ENCODE measurements around the gene NOTCH2. TPM values are rescaled to one million over a fixed set of nuclear protein-coding genes. Genes with fewer than 3 reads are reported as not detected.

NOTCH2 gene
- polyA plus RNA-seq, 1 donor (not counting 4 experiments of a cell fraction or from before 2014, with no cell fraction given): 22.5 TPM

DNA sequence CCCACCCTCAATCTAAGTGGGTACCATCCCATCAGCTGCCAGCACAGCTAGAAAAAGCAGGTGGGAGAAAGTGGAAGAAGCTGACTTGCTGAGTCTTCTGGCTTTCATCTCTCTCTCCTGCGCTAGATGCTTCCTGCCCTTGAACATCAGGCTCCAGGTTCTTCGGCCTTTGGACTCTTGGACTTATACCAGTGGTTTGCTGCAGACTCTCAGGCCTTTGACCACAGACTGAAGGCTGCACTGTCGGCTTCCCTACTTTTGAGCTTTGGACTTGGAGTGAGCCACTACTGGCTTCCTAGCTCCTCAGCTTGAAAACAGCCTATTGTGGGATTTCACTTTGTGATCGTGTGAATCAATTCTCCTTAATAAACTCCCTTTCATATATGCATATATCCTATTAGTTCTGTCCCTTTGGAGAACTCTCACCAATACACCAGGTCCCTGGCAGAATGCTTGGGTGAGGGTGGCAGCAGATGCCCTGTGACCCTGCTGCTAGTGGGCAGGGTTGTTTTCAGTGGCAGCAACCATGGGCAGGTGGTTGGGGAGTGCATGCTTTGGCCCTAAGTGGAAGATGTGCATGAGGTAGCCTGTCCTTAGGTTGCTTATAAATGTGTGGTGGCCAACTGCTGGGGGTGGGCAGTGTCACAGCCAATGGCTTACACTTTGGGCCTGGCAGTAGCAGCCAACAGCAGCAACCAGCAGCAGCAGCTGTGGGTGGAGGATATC, 162.4 kb downstream of the NOTCH2 start:
- no peak overlapping the region for H3K27ac ChIP-seq (ENCODE audit: control insufficient read depth, insufficient read depth, low read length)
- H4K20me1 ChIP-seq (ENCODE audit: control insufficient read depth, extremely low read depth, insufficient read depth, low read length): no peaks in the 10 kb centered on the region
- no peaks in the 10 kb centered on the region for H3K4me1 ChIP-seq (ENCODE audit: control insufficient read depth, extremely low read depth, insufficient read depth, low read length)
- no peak for DNase-seq (ENCODE audit: low read depth, low spot score)
- H3K4me2 ChIP-seq (ENCODE audit: control insufficient read depth, extremely low read depth, insufficient read depth, low read depth, low read length): no peak overlapping the region
- dilution Hi-C loops (cut with MboI; ENCODE audit: extremely low pct_ligation_motif_present, low sequenced_read_pairs): no loop called here
- no peak for FAIRE-seq
- no peaks in the 10 kb centered on the region for H3K79me2 ChIP-seq (ENCODE audit: control insufficient read depth, insufficient read depth, low read length)
- H3K27me3 ChIP-seq (ENCODE audit: control insufficient read depth, extremely low read depth, insufficient read depth, low read length): peaks cover 4% of the 10 kb centered on the region
- no peak overlapping the region for H3K4me3 ChIP-seq (ENCODE audit: control insufficient read depth in 2 of 3, extremely low read depth in 1 of 3, insufficient read depth in 2 of 3, low read depth in 1 of 3, low read length in 3 of 3)
- TF ChIP-seq, protein P1, sequence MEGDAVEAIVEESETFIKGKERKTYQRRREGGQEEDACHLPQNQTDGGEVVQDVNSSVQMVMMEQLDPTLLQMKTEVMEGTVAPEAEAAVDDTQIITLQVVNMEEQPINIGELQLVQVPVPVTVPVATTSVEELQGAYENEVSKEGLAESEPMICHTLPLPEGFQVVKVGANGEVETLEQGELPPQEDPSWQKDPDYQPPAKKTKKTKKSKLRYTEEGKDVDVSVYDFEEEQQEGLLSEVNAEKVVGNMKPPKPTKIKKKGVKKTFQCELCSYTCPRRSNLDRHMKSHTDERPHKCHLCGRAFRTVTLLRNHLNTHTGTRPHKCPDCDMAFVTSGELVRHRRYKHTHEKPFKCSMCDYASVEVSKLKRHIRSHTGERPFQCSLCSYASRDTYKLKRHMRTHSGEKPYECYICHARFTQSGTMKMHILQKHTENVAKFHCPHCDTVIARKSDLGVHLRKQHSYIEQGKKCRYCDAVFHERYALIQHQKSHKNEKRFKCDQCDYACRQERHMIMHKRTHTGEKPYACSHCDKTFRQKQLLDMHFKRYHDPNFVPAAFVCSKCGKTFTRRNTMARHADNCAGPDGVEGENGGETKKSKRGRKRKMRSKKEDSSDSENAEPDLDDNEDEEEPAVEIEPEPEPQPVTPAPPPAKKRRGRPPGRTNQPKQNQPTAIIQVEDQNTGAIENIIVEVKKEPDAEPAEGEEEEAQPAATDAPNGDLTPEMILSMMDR (optimal IDR thresholded peaks at IDR 0.05 in 1 of 3, IDR thresholded peaks at IDR 0.05 in 1 of 3, conservative IDR thresholded peaks at IDR 0.05 in 1 of 3; ENCODE audit: extremely low read depth in 1 of 3, insufficient read depth in 2 of 3, low read length in 3 of 3): no peak
- no peak for TF ChIP-seq EZH2 (IDR thresholded peaks at IDR 0.05; ENCODE audit: low read length)
- H3K9me3 ChIP-seq (ENCODE audit: control insufficient read depth, low read depth, low read length): no peaks in the 10 kb centered on the region
- H3K9me1 ChIP-seq (ENCODE audit: control insufficient read depth, extremely low read depth, insufficient read depth, low read length): no peaks in the 10 kb centered on the region
- no peak overlapping the region for H3K9ac ChIP-seq (ENCODE audit: control insufficient read depth, extremely low read depth, insufficient read depth, low read length)
- no peak overlapping the region for H2AFZ ChIP-seq (ENCODE audit: control insufficient read depth, low read length)
- no peaks in the 10 kb centered on the region for H3K36me3 ChIP-seq (ENCODE audit: control insufficient read depth in 2 of 2, extremely low read depth in 1 of 2, insufficient read depth in 2 of 2, low read length in 2 of 2)

DNA sequence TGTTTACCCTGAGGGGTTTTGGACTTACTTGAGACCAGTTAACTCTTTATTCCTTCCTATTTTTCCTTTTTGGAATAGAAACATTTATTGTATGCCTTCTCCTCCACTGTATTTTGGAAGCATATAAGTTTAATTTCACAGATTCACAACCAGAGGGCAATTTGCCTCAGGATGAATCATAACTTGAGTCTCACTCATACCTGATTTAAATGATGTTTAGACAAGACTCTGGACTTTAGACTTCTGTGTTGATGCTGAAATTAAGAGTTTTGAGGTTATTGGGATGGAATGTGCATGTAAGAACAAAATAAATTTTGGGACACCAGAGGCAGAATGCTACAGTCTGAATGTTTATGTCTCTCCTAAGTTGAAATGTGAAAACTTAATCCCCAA, 166.0 kb downstream of the NOTCH2 start:
- no peaks in the 10 kb centered on the region for H4K20me1 ChIP-seq (ENCODE audit: control insufficient read depth, extremely low read depth, insufficient read depth, low read length)
- no peak overlapping the region for H3K27ac ChIP-seq (ENCODE audit: control insufficient read depth, insufficient read depth, low read length)
- peaks cover 5% of the 10 kb centered on the region for H3K27me3 ChIP-seq (ENCODE audit: control insufficient read depth, extremely low read depth, insufficient read depth, low read length)
- no peak overlapping the region for H3K9ac ChIP-seq (ENCODE audit: control insufficient read depth, extremely low read depth, insufficient read depth, low read length)
- TF ChIP-seq EZH2 (IDR thresholded peaks at IDR 0.05; ENCODE audit: low read length): no peak
- TF ChIP-seq, protein P1 (optimal IDR thresholded peaks at IDR 0.05 in 1 of 3, IDR thresholded peaks at IDR 0.05 in 1 of 3, conservative IDR thresholded peaks at IDR 0.05 in 1 of 3; ENCODE audit: extremely low read depth in 1 of 3, insufficient read depth in 2 of 3, low read length in 3 of 3): no peak
- FAIRE-seq (no peak), DNase-seq (ENCODE audit: low read depth, low spot score) (no peak)
- no peaks in the 10 kb centered on the region for H3K4me1 ChIP-seq (ENCODE audit: control insufficient read depth, extremely low read depth, insufficient read depth, low read length)
- no peak overlapping the region for H3K4me3 ChIP-seq (ENCODE audit: control insufficient read depth in 2 of 3, extremely low read depth in 1 of 3, insufficient read depth in 2 of 3, low read depth in 1 of 3, low read length in 3 of 3)
- H3K9me3 ChIP-seq (ENCODE audit: control insufficient read depth, low read depth, low read length): no peaks in the 10 kb centered on the region
- no peaks in the 10 kb centered on the region for H3K9me1 ChIP-seq (ENCODE audit: control insufficient read depth, extremely low read depth, insufficient read depth, low read length)
- H3K36me3 ChIP-seq (ENCODE audit: control insufficient read depth in 2 of 2, extremely low read depth in 1 of 2, insufficient read depth in 2 of 2, low read length in 2 of 2): no peaks in the 10 kb centered on the region
- dilution Hi-C loops (cut with MboI; ENCODE audit: extremely low pct_ligation_motif_present, low sequenced_read_pairs): no loop called here
- H2AFZ ChIP-seq (ENCODE audit: control insufficient read depth, low read length): no peak overlapping the region
- H3K79me2 ChIP-seq (ENCODE audit: control insufficient read depth, insufficient read depth, low read length): no peaks in the 10 kb centered on the region
- no peak overlapping the region for H3K4me2 ChIP-seq (ENCODE audit: control insufficient read depth, extremely low read depth, insufficient read depth, low read depth, low read length)
